ENCODE measurements around the gene FCER1A. TPM values are rescaled to one million over a fixed set of nuclear protein-coding genes. Genes with fewer than 3 reads are reported as not detected.

The FCER1A gene
- total and polyA plus RNA-seq, 10 of the 15 experiments (the other 5 are each of a cell fraction or from before 2014, with no cell fraction given), result 0.06 to 0.62 (median 0.20) TPM; not detected in 5

GRCh38 chr1:159338018-159338417 is 35.9 kb downstream of the FCER1A start (continued):
- TF ChIP-seq ZBTB33 (IDR thresholded peaks at IDR 0.05), result no peak

GRCh38 chr1:159339536-159339935 is 37.4 kb downstream of the FCER1A start:
- Histone ChIP-seq H3K4me3 (no peak overlapping the region), H4K20me1 (ENCODE audit: control insufficient read depth, insufficient read depth) (no peaks in the 10 kb centered on the region), H3K27ac (ENCODE audit: control insufficient read depth, insufficient read depth) (no peak overlapping the region), H3K9me3 (replicated peaks; ENCODE audit: control insufficient read depth, insufficient read depth, low read length) (no peaks in the 10 kb centered on the region), H3K79me2 (ENCODE audit: control insufficient read depth, insufficient read depth, low read length) (no peaks in the 10 kb centered on the region), H3K4me2 (ENCODE audit: control insufficient read depth, insufficient read depth) (no peak overlapping the region), H3K27me3 (replicated peaks in 1 of 2; ENCODE audit: control insufficient read depth in 2 of 2, insufficient read depth in 2 of 2, low read length in 1 of 2) (no peaks in the 10 kb centered on the region), H2AFZ (ENCODE audit: control insufficient read depth, low read depth, low read length) (no peak overlapping the region), H3K9ac (ENCODE audit: control insufficient read depth, insufficient read depth, low read length) (no peak overlapping the region), H3K36me3 (ENCODE audit: control insufficient read depth in 2 of 2, insufficient read depth in 2 of 2, low read length in 1 of 2) (no peaks in the 10 kb centered on the region), H3K4me1 (ENCODE audit: control insufficient read depth, insufficient read depth, low read length) (no peaks in the 10 kb centered on the region)
- no TSS peak for BruUV-seq (replicated peaks)
- intact Hi-C loops (cut with micrococcal nuclease; ENCODE audit: unreplicated experiment), result no loop called here
- FAIRE-seq (no peak), ATAC-seq (no peak), DNase-seq (ENCODE audit: low read depth, low spot score) (no peak)
- ChIA-PET POLR2A (no interaction called here), CTCF (no interaction called here), RAD21 (ENCODE audit: unreplicated experiment) (no interaction called here), SMC1A (ENCODE audit: uncharacterized antibody, unreplicated experiment) (no interaction called here)
- TF ChIP-seq CBX5 (IDR thresholded peaks at IDR 0.05; ENCODE audit: low read depth) (no peak), ASH2L (IDR thresholded peaks at IDR 0.05; ENCODE audit: borderline replicate concordance, low read depth) (no peak), BACH1 (IDR thresholded peaks at IDR 0.05; ENCODE audit: borderline replicate concordance) (no peak), KLF5 (IDR thresholded peaks at IDR 0.05; ENCODE audit: partially characterized antibody) (no peak), POLR2A (IDR thresholded peaks at IDR 0.05; ENCODE audit: low read depth, low read length) (no peak), RFX5 (IDR thresholded peaks at IDR 0.05; ENCODE audit: low read depth, low read length) (no peak), TBL1XR1 (IDR thresholded peaks at IDR 0.05; ENCODE audit: low read depth, low read length) (no peak), BCL3 (IDR thresholded peaks at IDR 0.05; ENCODE audit: borderline replicate concordance, insufficient read depth, low read depth, low read length, poor library complexity, severe bottlenecking) (no peak), CREM (IDR thresholded peaks at IDR 0.05; ENCODE audit: low read depth) (no peak), MAX (IDR thresholded peaks at IDR 0.05; ENCODE audit: low read depth, low read length) (no peak), RAD51 (IDR thresholded peaks at IDR 0.05) (no peak), MEF2A (IDR thresholded peaks at IDR 0.05; ENCODE audit: insufficient read depth, low read depth, low read length) (no peak), RELA (IDR thresholded peaks at IDR 0.05; ENCODE audit: borderline replicate concordance, partially characterized antibody) (no peak), RAD21 (IDR thresholded peaks at IDR 0.05; ENCODE audit: insufficient read depth, low read depth, low read length) (no peak), CREB1 (IDR thresholded peaks at IDR 0.05; ENCODE audit: low read depth) (no peak), POLR2AphosphoS2 (IDR thresholded peaks at IDR 0.05; ENCODE audit: low read depth, low read length) (no peak), ZBTB4 (CRISPR knock-in tag; IDR thresholded peaks at IDR 0.05) (no peak)
- in situ Hi-C loops (cut with MboI), result no loop called here
- 0% methylated on average over 1 of the region's 1 CpG for WGBS (ENCODE audit: insufficient coverage, insufficient replicate concordance, low lambda C conversion rate, missing lambda C conversion rate)
